ENCODE data around the gene ABHD16A.

Gene ABHD16A

DNA sequence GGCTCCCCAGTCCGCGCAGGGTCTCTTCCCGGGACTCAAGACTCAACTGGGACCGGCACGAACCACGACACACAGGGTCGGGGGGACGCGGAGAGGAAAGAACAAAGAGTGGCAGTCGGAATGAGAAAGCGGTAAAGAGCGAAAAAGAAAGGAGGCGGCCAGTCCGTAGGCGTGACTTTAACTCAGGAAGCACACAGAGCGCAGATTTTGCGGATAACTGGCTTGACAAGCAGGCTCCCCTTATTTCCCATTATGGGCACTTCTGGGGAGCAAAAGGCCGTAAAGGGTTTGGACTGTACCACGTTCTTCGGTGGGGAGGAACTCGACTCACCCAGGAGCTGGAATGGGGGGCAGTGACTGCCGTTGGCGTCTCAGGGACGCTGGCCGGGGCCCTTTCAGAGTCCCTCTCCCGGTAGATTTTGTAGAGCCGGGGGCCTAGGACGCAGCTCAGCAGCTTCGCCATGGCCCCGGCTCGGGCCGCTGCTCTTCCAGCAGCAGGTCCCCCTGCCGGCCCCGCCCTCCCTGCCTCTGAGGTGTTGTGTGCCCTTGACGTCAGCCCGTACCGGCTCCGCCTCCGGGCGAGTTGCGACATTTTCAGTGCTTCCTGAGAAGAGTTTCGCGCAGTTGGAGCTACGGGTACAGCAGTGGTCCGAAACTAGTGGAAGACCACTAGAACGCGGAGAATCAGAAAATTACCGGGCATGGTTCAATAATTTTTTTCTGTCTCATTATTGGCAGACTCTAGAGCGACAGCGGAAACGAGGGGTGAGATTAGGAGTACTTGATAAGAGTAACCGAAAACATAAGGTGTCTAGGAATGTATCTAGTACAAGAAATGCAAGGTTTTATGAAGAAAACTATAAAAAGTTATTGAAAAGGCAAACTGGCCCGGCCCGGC, at the start of gene ABHD16A:
Gene ABHD16A (minus strand): TSS at position 506 of the 898 bp plus-strand sequence. CDS start 43 bp downstream, at position 463.
- DNase-seq, result peak; percentile 86

DNA sequence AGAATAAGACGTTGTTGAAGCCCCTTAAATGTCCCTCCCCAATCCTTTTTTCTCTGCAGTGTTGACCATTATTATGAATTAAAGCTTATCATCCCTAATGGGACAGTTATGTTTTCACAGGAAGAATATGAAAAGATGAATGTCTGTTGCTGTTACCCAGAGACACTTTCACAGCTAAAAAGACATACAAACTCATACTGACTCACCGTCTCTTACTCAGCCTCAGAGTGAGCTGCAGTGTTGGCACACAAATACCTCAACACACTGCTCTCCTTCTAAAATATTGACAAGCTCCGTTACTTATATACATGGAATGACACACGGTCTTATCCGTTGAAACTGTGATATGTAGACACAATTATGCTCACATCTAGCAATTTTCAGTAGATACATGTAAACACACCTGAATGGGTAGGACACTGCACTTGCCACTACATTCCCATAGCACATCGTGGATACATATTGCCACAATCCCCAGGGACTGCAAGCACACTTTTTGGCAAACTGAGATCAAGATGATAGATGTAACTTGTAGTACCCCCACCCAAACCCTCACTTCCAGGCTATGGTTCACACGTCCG, 49.7 kb upstream of the ABHD16A start:
- DNase-seq, result no peak

- no peak for DNase-seq
Measured at GRCh38 chr6:31750411-31751022, 47.4 kb upstream of the ABHD16A start.

- DNase-seq, result no peak
Measured at GRCh38 chr6:31749301-31750036, 46.3 kb upstream of the ABHD16A start.

GRCh38 chr6:31744422-31744821, 41.3 kb upstream of the ABHD16A start:
- DNase-seq, result no peak

- no peak for DNase-seq
Measured at GRCh38 chr6:31742894-31743293, 39.8 kb upstream of the ABHD16A start.

DNA sequence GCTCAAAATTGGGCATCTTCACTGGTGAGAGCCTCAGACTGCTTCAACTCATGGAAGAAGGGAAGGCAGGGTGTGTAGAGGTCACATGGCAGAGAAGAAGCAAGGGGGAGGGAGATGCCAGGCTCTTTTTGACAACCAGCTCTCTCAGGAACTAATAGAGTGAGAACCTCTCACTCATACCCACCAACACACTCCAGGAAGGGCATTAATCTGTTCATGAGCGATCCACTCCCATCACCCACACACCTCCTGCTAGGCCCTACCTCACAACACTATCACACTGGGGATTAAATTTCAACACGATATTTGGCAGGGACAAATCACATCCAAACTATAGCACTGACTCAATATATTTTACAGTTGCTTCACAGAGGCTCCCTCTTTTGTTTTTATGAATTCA, 38.7 kb upstream of the ABHD16A start:
- no peak for DNase-seq

- DNase-seq, result no peak
Measured at GRCh38 chr6:31740397-31741223, 37.5 kb upstream of the ABHD16A start.

GRCh38 chr6:31739639-31740396, 36.7 kb upstream of the ABHD16A start, which contains the start of gene MSH5:
Gene MSH5 (plus strand): TSS chr6:31740005. CDS start chr6:31740467, 462 bp downstream.
- DNase-seq, result peak; percentile 98

DNA sequence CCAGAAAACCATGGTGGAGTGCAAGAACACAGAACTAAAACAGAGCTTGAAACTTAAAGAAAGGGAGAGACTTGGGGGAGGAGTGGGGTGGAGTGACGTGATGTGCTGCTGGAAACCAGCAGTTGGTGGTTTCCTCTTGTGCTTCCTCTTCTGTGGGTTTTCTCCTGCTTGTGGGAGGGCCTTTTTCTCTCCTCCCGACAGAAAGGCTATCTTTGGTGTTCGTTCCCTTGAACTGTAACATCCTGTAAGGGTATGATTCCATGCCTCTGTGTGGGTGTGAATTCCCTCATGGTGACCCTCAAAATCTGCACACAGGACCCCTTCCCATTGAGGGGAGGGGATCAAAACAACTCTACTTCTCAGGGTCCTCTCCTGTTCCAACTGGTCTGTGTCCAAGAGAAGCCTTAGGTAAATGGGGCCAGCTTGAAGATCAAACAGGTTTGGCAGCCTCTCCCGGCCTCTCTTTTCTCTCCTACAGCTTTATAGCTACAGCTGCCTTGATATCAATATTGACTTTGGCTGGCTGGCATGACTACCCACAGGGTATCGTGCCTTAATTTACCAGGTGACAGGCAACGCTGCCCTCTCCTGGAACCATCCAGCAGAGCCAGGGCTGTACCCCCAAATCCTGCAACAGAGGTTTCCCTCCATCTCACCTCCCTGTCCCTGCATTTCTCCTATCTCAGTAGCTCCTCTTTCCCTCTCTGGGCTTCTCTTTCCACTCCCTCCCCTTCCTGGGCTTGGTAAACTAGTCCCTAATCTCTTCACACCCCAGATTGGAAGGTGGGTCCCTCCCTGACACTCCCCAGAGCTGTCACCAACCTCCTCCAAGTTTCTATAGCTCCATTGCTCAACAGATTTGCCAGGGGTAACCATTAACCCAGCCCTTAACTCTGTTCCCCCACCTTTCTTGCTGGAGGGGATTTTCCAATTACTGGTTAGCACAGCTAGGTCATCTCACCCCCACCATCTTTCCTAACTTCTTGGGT, 35.2 kb upstream of the ABHD16A start:
- no peak for DNase-seq

- no peak for DNase-seq
Measured at GRCh38 chr6:31737315-31737990, 34.3 kb upstream of the ABHD16A start.

DNA sequence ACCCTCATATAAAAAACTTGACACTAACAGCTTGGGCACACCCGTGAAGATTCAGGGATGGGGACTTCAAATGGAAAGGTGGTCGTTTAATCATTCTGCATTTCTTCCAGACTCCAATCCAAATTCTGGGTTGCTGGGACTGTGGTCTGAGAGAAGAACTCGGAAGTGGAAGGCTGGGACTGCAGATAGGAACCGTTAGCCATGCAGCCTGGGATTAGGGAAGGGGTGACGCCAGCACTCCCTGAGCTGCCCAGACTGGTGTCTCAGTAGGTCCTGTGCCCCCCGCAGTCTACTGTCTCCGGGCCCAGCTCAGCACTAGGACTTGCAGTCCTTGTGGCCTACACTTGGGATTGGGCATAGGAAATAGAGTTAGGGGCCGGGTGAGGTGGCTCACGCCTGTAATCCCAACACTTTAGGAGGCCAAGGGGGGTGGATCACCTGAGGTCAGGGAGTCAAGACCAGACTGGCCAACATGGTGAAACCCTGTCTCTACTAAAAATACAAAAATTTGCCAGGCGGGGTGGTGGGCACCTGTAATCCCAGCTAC, 33.7 kb upstream of the ABHD16A start:
- no peak for DNase-seq

DNA sequence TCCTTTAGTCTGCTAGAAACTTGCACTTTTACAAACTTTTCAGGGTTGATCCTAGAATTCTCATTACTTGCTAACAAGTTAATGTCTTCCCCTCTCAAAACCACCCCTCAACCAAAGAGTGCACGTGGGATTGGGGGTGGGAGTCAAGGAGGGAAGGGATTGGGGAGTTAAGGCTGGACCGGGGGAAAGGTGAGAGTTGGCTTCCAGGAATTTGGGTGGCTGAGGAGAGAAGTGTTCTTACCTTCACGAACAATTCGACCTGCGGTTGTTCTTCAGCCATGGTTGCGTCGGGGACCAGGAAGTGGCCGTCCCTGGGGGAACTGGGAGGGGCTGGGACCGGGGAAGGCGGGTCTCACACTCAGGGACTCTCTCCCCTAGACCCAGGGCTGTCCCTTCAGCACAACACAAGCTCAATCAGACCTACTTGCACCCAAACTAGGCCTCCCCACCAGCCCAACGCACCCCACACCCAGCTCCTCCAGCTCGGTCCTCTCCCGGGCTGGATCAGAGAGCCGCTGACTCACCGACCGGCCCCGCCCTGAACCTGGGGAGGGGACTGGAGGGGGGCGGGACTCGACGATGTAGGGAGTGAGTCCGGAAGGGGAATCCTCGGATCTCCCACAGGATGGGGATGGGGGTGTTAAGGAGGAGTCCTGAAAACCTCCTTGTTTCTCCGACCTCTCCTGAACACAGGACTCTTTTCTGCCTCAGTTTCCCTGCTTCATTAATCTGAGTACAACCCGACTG, 33.1 kb upstream of the ABHD16A start, which contains the start of gene CLIC1:
Gene CLIC1 (minus strand): TSS at position 510 of the 747 bp plus-strand sequence. CDS start 230 bp downstream, at position 280.
- peak; percentile 61 for DNase-seq

DNA sequence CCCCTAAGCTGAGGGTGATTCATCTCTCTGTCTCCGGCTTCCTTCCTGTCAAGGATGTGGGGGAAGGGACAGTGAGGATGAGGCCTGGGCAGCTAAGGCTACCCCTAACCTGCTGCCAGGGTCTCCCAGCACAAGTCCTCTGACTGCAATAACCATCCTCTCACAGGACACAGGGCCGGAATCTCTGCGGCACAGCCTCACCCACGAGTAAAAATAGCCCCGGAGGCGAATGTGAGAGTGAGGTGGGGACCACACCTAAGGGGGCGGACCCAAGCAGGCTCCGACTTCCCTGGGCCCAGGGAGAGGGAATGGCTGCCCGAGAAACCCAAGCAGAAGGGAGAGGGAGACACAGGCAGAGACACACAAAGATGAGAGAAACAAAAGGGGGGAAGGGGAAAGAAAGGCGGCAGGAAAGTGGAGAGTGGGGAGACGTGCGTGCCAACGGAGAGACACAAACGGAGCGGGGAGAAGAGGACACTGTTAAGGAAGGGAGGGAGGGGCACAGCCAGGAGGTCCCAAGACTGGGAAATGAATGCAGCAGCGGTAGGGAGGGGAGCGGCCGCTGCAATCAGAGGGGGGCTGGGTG, 31.8 kb upstream of the ABHD16A start:
- DNase-seq, result no peak

- DNase-seq, result no peak
Measured at GRCh38 chr6:31734247-31734820, 31.2 kb upstream of the ABHD16A start.

GRCh38 chr6:31733734-31734133, 30.6 kb upstream of the ABHD16A start:
- DNase-seq, result no peak

DNA sequence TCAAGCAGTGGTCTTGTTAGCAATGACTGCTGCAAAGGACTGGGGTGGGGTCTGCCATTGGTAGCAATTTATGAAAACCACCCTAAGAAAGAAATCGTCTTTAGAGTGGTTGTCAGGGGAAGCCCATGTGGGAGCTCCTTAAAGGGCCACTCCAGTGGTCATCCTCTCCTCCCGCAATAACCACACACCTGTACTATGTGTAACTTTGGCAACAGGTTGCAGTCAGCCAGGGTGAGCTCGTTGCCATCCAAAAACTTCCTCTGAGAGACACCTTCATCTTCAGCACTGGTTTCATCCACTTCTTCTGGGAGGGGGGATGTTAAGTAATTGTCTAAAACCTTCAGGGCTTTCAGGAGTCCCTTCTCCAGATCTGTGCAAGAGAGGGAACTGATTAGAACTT, 28.9 kb upstream of the ABHD16A start:
- no peak for DNase-seq

All from NCI-H1694 treated with DMSO at 0.1 percent for 48 hours (cell line).